ENCODE results near the gene EIPR1. TPM values are rescaled to one million over a fixed set of nuclear protein-coding genes. Genes with fewer than 3 reads are reported as not detected.

The EIPR1 gene
- total RNA-seq (2021): 22.8 to 25.0 TPM (median 23.0 TPM) in 3 replicates
- percentile 63 among the genes with signal in this experiment for Bru-seq, nascent RNA
- long read RNA-seq, experiment 1, transcript EIPR1-201 (9 exons, 1,766 nt): major isoform, 85 of 100 reads
- long read RNA-seq, experiment 1, partial matches to known transcripts: 6 of 100 reads
- long read RNA-seq, experiment 1, other reads (novel, unspliced or antisense): 7 of 100 reads
- long read RNA-seq, experiment 2, transcript EIPR1-201 (9 exons, 1,766 nt): major isoform, 23 of 35 reads
- long read RNA-seq, experiment 2, partial matches to known transcripts: 5 of 35 reads
- long read RNA-seq, experiment 2, other reads (novel, unspliced or antisense): 6 of 35 reads
- long read RNA-seq, experiment 3, transcript EIPR1-201 (9 exons, 1,766 nt): major isoform, 37 of 48 reads
- long read RNA-seq, experiment 3, partial matches to known transcripts: 1 of 48 reads
- long read RNA-seq, experiment 3, other reads (novel, unspliced or antisense): 7 of 48 reads

- peaks cover 14% of the 10 kb centered on the region for H3K36me3 Mint-ChIP-seq
- TF ChIP-seq ATF2 (CRISPR knock-in tag; IDR thresholded peaks at IDR 0.05; ENCODE audit: borderline replicate concordance, low read depth) (no peak), PREB (CRISPR knock-in tag; IDR thresholded peaks at IDR 0.05; ENCODE audit: borderline replicate concordance) (0 out of 2 replicates have a peak, but pooled peaks have one; percentile 30), SP1 (CRISPR knock-in tag; conservative IDR thresholded peaks at IDR 0.05) (peak; percentile 73), TEAD1 (CRISPR knock-in tag; IDR thresholded peaks at IDR 0.05) (0 out of 2 replicates have a peak, but pooled peaks have one; percentile 38), ZNF671 (CRISPR knock-in tag; IDR thresholded peaks at IDR 0.05) (no peak), ATF6 (CRISPR knock-in tag; IDR thresholded peaks at IDR 0.05) (no peak), ETV6 (CRISPR knock-in tag; IDR thresholded peaks at IDR 0.05) (peak; percentile 81; the same call in 1 of the 2 replicates), SMAD4 (CRISPR knock-in tag; IDR thresholded peaks at IDR 0.05) (no peak), TCF7 (CRISPR knock-in tag; IDR thresholded peaks at IDR 0.05; ENCODE audit: low read depth) (no peak), E2F5 (CRISPR knock-in tag; IDR thresholded peaks at IDR 0.05) (0 out of 2 replicates have a peak, but pooled peaks have one; percentile 50), CREM (CRISPR knock-in tag; IDR thresholded peaks at IDR 0.05) (peak; percentile 93), E2F4 (CRISPR knock-in tag; IDR thresholded peaks at IDR 0.05; ENCODE audit: borderline replicate concordance, low read depth) (no peak), USF1 (CRISPR knock-in tag; IDR thresholded peaks at IDR 0.05) (peak; percentile 36; the same call in 1 of the 2 replicates), FOXP4 (CRISPR knock-in tag; IDR thresholded peaks at IDR 0.05) (no peak; the same call in 1 of the 2 replicates), ZNF425 (CRISPR knock-in tag; conservative IDR thresholded peaks at IDR 0.05) (no peak), ARID4B (CRISPR knock-in tag; IDR thresholded peaks at IDR 0.05; ENCODE audit: borderline replicate concordance) (peak; percentile 70; the same call in 1 of the 2 replicates)
These were observed at the start of gene EIPR1 for GRCh38 chr2:3377612-3378432. Gene EIPR1, minus strand, starts transcription at chr2:3377818. Its CDS starts 129 bp downstream, at chr2:3377689.

More at GRCh38 chr2:3377612-3378432, at the start of gene EIPR1:
- CTCF ChIA-PET: interaction anchor here (0.5 to 1.2 kb wide), 3 partner anchors 22 to 834 kb away, joined by 3 to 6 read pairs (median 3); no protein-coding TSS in a partner anchor
- peak within 1 kb of the TSS; percentile 92 for H3K27ac Mint-ChIP-seq
- no peaks in the 10 kb centered on the region for H3K27me3 Mint-ChIP-seq (ENCODE audit: low read depth)
- no peaks in the 10 kb centered on the region for H3K9me3 Mint-ChIP-seq
- peak within 1 kb of the TSS; percentile 95 for H3K4me3 Mint-ChIP-seq
- POLR2A ChIA-PET: interaction anchor here (0.6 to 1.5 kb wide), 4 partner anchors 180 to 274 kb away, joined by 3 to 6 read pairs (median 4); partner anchors contain the start of gene RNASEH1
- peak; percentile 96 for DNase-seq (ENCODE audit: low spot score)
- peaks cover 26% of the 10 kb centered on the region for H3K4me1 Mint-ChIP-seq
- peak; percentile 82 for ATAC-seq
